ENCODE measurements around the gene SCGN.

SCGN gene

GRCh38 chr6:25699649-25700048 lies 47.6 kb downstream of the SCGN start:
- H3K36me3 Mint-ChIP-seq (ENCODE audit: low read depth), result no peaks in the 10 kb centered on the region
- H3K27me3 Mint-ChIP-seq (ENCODE audit: low read depth, poor library complexity), result peaks cover 13% of the 10 kb centered on the region
- TF ChIP-seq, protein P1, sequence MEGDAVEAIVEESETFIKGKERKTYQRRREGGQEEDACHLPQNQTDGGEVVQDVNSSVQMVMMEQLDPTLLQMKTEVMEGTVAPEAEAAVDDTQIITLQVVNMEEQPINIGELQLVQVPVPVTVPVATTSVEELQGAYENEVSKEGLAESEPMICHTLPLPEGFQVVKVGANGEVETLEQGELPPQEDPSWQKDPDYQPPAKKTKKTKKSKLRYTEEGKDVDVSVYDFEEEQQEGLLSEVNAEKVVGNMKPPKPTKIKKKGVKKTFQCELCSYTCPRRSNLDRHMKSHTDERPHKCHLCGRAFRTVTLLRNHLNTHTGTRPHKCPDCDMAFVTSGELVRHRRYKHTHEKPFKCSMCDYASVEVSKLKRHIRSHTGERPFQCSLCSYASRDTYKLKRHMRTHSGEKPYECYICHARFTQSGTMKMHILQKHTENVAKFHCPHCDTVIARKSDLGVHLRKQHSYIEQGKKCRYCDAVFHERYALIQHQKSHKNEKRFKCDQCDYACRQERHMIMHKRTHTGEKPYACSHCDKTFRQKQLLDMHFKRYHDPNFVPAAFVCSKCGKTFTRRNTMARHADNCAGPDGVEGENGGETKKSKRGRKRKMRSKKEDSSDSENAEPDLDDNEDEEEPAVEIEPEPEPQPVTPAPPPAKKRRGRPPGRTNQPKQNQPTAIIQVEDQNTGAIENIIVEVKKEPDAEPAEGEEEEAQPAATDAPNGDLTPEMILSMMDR (IDR thresholded peaks at IDR 0.05), result no peak
- no peak overlapping the region for H3K27ac Mint-ChIP-seq
- H3K9me3 Mint-ChIP-seq, result no peaks in the 10 kb centered on the region
- no peaks in the 10 kb centered on the region for H3K4me1 Mint-ChIP-seq
- DNase-seq, result no peak
- H3K4me3 Mint-ChIP-seq, result no peak overlapping the region

GRCh38 chr6:25700761-25701160 lies 48.7 kb downstream of the SCGN start:
- TF ChIP-seq, protein P1 (IDR thresholded peaks at IDR 0.05), result no peak
- H3K27ac Mint-ChIP-seq, result no peak overlapping the region
- peaks cover 14% of the 10 kb centered on the region for H3K27me3 Mint-ChIP-seq (ENCODE audit: low read depth, poor library complexity)
- DNase-seq, result no peak
- H3K4me1 Mint-ChIP-seq, result no peaks in the 10 kb centered on the region
- no peak overlapping the region for H3K4me3 Mint-ChIP-seq
- H3K36me3 Mint-ChIP-seq (ENCODE audit: low read depth), result no peaks in the 10 kb centered on the region
- H3K9me3 Mint-ChIP-seq, result no peaks in the 10 kb centered on the region

DNA sequence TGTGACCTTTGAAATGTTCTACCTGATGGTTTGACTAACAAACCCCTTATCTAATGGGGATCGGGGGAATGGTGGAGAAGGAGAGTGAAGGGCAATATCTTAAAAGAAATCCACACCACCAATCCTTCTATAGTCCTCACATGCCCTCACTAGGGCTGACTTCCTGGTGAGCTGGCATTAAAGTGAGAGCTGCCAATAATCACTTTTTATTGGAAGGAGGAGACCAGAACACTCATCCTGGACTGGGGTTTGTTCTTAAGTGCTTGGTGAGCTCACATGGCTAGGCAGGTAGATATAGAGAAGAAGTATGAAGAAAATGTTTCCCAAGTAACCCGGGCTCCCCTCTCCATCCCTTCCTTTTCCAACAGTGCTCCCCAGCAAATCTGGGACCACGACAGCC lies 49.8 kb downstream of the SCGN start:
- H3K4me3 Mint-ChIP-seq, result no peak overlapping the region
- TF ChIP-seq, protein P1 (IDR thresholded peaks at IDR 0.05), result no peak
- H3K36me3 Mint-ChIP-seq (ENCODE audit: low read depth), result no peaks in the 10 kb centered on the region
- H3K27ac Mint-ChIP-seq, result no peak overlapping the region
- H3K4me1 Mint-ChIP-seq, result no peaks in the 10 kb centered on the region
- H3K9me3 Mint-ChIP-seq, result no peaks in the 10 kb centered on the region
- peaks cover 21% of the 10 kb centered on the region for H3K27me3 Mint-ChIP-seq (ENCODE audit: low read depth, poor library complexity)
- no peak for DNase-seq

DNA sequence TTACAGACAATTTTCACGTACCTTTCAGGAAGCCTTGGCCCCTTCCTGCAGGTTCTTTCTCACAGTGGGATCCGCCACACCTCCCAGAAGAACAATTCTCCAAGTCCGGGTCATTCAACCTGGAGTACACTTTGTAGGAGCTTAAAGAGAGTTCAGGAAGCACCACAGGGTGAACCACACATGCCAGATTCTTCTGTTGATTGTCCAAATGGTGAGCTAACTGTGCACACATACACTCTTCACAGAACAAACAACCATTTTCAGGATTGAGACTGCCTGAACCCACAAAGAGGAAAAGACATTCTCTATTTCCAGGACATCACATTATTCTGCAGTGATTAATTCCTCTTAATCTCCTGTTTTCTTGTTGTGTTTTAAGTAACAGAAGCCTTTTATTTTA lies 51.0 kb downstream of the SCGN start:
- H3K36me3 Mint-ChIP-seq (ENCODE audit: low read depth), result no peaks in the 10 kb centered on the region
- no peaks in the 10 kb centered on the region for H3K9me3 Mint-ChIP-seq
- peaks cover 21% of the 10 kb centered on the region for H3K27me3 Mint-ChIP-seq (ENCODE audit: low read depth, poor library complexity)
- H3K4me1 Mint-ChIP-seq, result no peaks in the 10 kb centered on the region
- no peak for DNase-seq
- H3K4me3 Mint-ChIP-seq, result no peak overlapping the region
- no peak overlapping the region for H3K27ac Mint-ChIP-seq
- TF ChIP-seq, protein P1 (IDR thresholded peaks at IDR 0.05), result no peak

DNA sequence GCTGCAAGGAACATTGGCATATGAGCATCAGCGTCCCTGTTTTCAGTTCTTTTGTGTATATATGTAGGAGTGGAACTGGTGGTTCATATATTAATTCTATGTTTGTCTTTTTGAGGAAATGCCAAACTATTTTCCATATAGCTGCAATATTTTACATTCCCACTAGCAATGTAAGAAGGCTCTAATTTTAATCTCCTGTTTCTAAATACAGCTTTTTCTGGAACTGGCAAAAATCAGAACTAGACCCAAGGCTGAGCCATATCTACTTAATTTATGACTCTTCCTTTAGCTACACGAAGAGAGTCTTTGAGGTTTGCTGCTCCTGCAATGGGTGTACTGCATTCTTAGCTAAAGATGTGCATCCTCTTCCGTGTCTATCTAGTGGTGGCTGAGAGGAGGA lies 52.0 kb downstream of the SCGN start:
- no peaks in the 10 kb centered on the region for H3K9me3 Mint-ChIP-seq
- no peak overlapping the region for H3K4me3 Mint-ChIP-seq
- DNase-seq, result no peak
- H3K27me3 Mint-ChIP-seq (ENCODE audit: low read depth, poor library complexity), result peaks cover 21% of the 10 kb centered on the region
- H3K36me3 Mint-ChIP-seq (ENCODE audit: low read depth), result no peaks in the 10 kb centered on the region
- TF ChIP-seq, protein P1 (IDR thresholded peaks at IDR 0.05), result no peak
- no peaks in the 10 kb centered on the region for H3K4me1 Mint-ChIP-seq
- H3K27ac Mint-ChIP-seq, result no peak overlapping the region

DNA sequence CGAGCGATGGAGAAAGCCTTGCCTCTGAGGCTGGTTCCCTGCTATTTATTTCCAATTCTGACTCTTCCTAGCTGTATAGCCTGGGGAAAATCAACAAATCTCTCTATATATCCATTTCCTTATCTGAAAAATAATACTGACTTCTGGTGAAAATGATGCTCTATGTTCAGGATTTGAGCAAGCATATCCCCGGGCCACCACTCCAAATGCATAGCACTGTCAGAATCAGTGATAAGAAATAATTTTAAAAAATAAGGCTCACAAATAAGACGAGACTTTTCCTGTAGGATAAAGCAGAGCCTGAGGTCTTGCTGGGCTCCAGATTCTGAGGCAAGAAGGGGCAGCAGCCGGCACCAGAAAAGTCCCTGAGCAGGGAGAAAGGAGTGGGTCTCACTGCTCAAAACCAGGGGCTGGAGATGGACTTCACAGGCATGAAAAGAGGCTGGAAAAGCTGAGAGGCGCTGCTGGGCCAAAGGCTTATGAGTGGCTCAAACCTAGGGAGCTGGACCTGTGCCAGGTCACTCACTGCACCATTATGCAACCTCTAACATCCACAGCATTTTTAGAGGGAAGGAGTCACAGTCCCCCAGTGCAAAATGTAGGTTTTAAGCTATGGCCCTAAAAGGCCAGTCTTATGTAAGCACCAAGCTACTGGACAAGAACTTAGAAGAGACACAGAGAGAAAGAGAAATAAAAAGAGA lies 54.4 kb downstream of the SCGN start:
- Mint-ChIP-seq H3K4me3 (no peak overlapping the region), H3K27me3 (ENCODE audit: low read depth, poor library complexity) (peaks cover 17% of the 10 kb centered on the region), H3K27ac (no peak overlapping the region), H3K9me3 (no peaks in the 10 kb centered on the region), H3K36me3 (ENCODE audit: low read depth) (no peaks in the 10 kb centered on the region), H3K4me1 (no peaks in the 10 kb centered on the region)
- DNase-seq, result no peak
- TF ChIP-seq, protein P1 (IDR thresholded peaks at IDR 0.05), result no peak

Measured in nephron progenitor cell (in vitro differentiated cells).